Breast epithelium (tissue), 3 donors: Measurements from ENCODE around the gene HOXB4.

ENCODE experiments used
- POLR2A ChIP-seq: fragments of 450-650 bp; IDR thresholded peaks from one replicate; pipeline ENCODE4 v1.6.1; 2016; ENCODE audit warnings: antibody characterized with exemption, mild to moderate bottlenecking, moderate library complexity
- POLR2AphosphoS5 ChIP-seq, 3 donors: sonication (generic); formaldehyde crosslinking; IDR thresholded peaks; one replicate each; pipeline ENCODE4 v1.6.1; 2017; ENCODE audit warnings: antibody characterized with exemption in 3 of 3
- TF ChIP-seq, protein P1 (sequence below), 3 donors: fragments of 450-650 bp; IDR thresholded peaks; one replicate each; pipeline ENCODE4 v1.5.1; 2016 to 2017; ENCODE audit warnings: antibody characterized with exemption in 3 of 3, mild to moderate bottlenecking in 3 of 3, moderate library complexity in 3 of 3

DNA sequence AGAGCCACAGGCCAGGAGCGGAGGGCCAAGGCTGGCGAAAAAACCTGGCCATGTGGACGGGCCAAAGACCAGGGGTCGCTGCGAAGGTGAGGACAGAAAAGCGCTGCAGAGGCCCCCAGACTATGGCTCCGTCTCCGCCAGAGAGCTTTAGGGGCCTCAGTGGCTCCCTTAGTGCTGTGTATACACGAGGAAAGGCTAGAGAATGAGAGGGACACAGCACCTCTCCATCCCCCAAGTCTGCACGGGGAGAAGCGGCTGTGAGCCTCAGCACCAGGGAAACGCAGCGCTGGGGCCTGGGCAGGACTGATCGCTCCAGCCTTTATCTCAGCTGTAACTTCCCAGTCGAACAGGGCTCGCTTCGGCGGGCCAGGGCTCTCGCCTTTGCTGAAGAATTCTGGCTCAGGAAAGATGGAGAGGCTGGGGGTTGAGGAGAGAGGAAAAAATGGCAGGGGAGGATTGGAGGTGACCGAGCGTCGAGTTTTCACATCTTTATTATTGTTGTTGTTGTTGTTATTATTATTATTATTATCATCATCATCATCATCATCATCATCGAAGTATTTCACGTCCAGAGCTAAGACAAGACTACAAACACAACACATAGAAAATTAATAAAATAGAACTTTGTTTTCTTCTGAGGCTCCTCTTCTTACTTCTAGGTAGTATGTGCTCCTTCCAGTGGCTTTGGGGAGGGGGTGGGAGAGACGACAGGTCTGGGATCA is 17.3 kb upstream of the HOXB4 start:
- TF ChIP-seq, protein P1, sequence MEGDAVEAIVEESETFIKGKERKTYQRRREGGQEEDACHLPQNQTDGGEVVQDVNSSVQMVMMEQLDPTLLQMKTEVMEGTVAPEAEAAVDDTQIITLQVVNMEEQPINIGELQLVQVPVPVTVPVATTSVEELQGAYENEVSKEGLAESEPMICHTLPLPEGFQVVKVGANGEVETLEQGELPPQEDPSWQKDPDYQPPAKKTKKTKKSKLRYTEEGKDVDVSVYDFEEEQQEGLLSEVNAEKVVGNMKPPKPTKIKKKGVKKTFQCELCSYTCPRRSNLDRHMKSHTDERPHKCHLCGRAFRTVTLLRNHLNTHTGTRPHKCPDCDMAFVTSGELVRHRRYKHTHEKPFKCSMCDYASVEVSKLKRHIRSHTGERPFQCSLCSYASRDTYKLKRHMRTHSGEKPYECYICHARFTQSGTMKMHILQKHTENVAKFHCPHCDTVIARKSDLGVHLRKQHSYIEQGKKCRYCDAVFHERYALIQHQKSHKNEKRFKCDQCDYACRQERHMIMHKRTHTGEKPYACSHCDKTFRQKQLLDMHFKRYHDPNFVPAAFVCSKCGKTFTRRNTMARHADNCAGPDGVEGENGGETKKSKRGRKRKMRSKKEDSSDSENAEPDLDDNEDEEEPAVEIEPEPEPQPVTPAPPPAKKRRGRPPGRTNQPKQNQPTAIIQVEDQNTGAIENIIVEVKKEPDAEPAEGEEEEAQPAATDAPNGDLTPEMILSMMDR (IDR thresholded peaks at IDR 0.05) = no peak
- no peak for TF ChIP-seq POLR2AphosphoS5 (IDR thresholded peaks at IDR 0.05)
- TF ChIP-seq POLR2A = no peak
